GM21529 (cell line): Measurements from ENCODE around the gene FAM3A.
A peak's percentile ranks its signal among the peaks of the same experiment; 100 is the strongest.

ENCODE experiments used
- ATAC-seq: cut with Tn5 transposase; IDR thresholded peaks from one replicate; pipeline ENCODE4 v1.9.1; 2021; ENCODE audit not compliant: unreplicated experiment

The FAM3A gene

DNA sequence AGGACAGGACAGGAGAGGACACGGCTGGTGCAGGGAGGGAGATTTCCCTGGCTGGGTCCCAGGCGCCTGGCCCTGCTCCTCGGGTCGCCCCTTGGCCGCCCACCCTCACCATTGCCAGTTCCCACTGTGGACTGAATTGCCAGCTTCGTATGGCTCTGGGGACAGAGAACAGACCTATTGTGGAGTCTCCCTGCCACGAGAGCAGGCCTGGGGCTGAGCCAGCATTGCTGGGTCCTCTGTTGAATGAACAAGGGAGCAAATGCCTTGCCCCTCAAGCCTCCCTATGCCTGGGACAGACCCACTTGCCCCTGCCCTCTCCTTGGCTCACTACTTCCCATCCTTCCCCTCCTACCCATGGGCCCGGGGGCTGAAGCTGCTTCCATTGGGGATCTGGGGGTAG, 53.6 kb downstream of the FAM3A start:
- ATAC-seq: no peak

DNA sequence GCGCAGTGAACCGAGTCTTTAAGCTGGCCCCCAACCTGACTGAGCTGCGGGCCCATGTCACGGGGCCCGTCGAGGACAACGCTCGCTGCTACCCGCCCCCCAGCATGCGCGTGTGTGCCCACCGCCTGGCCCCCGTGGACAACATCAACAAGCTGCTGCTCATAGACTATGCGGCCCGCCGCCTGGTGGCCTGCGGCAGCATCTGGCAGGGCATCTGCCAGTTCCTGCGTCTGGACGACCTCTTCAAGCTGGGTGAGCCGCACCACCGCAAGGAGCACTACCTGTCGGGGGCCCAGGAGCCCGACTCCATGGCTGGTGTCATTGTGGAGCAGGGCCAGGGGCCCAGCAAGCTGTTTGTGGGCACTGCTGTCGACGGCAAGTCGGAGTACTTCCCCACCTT, 55.7 kb downstream of the FAM3A start:
- ATAC-seq: no peak

DNA sequence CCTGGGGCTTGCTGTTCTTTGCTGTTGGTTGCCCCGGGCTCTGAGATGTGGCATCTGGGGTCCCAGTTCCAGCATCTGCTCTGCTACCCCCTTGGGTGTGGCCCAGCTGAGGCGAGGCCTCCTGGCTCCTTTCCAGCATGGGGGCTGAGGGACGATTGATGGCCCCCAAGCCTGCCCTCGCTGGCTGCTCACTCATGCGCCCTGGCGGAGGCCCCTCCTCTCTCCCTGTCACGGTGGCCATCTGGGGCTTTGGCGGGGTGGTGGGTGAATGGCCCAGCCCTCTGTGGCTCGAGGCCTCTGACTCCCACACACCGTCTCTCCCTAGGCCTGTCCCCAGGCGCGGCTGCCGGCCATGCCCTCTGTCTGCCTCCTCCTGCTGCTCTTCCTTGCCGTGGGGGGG, 56.2 kb downstream of the FAM3A start:
- no peak for ATAC-seq

DNA sequence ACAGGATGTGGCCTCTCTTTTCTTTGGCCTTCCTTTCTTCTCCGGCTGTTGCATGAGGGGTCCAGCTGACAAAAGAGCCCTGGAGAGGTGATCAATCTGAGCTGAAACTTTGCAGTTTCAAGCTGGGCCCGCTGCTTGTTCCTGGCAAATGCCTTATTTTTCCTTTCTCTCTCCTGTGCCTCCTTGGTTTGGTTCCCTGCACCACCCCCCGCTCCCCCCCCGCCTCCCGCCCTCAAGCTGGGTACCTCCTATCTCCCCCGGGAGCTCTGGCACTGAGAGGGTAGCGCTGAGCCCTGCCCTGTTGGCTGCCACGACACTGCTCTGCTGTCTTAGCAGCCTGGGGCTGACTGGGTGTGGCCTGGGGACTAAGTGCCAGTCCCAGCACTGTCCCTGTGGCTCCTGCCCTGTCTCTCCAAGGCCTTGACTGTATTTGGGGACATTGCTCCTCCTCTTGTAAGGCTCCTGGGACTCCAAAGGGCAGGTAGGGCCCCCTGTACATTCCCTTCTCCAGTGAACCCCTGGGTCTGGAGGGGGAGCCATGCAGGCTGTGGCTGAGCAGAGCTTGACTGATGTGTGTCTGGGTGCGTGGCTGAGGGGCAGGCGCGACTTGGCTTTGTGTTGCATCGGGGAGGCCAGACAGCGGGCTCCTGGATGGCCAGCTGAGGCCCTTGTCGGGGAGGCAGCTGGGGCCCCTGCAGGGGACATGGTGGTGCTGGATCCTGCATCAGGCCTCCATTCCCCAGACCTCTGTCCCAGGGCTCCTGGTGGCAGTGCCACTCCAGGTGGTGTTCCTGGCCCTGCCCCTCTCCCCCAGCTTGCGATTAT, 56.9 kb downstream of the FAM3A start:
- no peak for ATAC-seq

DNA sequence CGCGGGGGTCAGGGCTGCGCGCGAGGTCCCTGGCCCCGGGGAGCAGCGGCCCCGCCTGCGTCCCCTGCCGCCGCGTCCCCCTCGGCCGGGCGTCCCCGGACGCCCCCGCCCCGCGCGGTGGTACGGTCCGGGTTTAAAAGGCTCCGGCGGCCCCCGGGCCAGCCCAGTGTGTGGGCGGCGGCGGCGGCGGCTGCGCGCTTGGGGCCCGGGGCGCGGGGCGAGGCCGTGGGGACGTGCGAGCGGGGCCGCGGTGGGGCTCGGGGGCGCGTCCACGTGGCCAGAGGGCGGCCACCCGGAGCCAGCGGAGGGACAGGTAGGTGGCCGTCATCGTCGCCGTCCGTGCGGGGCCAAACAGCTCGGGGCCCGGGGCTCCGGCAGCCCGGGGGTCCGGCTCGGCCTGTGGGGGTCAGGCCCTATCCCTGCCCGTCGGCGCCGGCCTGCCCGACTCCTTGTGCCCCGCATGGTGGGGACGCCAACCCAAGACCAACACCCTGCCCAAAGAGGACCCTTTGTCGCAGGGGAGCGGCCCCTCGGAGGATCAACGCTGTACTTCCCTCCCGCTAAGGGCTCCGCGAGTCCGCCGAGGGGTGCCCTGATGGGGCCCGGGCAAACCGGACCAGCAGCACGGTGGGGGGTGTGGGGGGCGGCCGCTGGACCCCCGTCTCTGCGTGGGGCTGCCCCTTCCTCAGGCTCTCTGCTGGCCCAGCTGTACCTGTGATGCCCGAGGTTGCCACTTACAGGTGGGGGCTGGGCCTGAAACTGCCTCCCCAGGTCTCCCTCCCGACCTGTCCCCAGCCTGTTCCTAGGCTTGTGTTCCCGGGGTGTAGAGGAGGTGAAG, 57.7 kb downstream of the FAM3A start, which contains the start of gene PLXNA3:
PLXNA3 (plus strand) TSS at position 166 of the 838 bp plus-strand sequence. CDS start 1,903 bp downstream, outside the sequence.
- ATAC-seq: peak; percentile 56

DNA sequence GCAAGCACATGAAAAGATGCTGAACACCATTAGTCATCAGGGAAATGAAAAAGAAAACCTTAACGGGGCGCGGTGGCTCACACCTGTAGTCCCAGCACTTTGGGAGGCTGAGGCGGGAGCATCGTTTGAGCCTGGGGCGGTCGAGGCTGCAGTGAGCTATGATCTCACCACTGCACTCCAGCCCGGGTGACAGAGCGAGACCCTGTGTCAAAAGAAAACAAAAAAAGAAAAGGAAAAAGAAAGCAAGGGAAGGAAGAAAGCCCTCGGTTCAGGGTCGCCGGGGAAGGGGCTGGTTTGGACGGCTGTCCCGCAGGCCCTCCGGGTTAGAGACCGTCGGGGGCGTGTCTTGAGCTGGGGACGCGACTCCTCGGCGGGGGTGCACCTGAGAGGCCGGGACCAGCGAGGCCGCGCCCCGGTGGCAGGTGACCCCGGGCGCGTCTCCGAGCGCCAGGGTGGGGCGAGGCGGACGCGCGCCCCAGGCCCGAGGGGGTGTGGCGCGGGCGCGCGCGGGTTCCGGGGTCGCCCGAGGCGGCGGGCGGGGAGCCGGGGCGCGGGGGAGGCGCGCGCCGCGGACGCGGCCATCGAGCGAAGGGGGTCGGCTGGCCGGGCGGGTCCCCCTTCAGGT, 58.4 kb downstream of the FAM3A start:
- ATAC-seq: peak; percentile 54
